Stimulated activated CD4-positive, alpha-beta T cell treated with anti-CD3 and anti-CD28 coated beads, Interleukin-15, amount 100 ng/mL, for 48 hours (primary cell): Measurements from ENCODE around the gene ZNF117.
"Not testable (repeated sequence)": the region's sequence is repeated elsewhere in the genome, so short reads cannot be mapped to it uniquely, and the experiment has no call there.

Source experiments
- DNase-seq, 2 donors: peaks; one replicate each; pipeline ENCODE4 v3.0.0-alpha.2; 2020; ENCODE audit warnings: low read depth in 2 of 2

ZNF117 gene

DNA sequence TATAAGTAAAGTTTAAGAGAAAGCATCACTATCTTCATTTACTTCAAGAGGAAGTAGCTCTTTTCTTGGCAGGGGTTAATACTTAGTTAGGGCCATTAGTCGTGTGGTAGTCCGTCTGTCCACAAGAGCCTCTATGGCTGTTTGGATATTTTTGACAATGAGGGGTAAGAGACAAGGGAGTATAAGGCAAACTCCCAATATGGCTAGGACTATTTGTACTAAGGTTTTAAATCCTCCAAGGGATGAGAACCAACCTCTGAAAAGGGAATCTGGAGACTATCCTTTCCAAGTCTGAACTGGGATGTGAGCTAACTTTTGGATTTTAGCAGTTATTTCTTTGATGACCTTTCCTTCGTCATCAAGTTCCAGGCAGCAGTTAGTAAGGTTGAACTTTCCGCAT, at the start of gene ZNF117:
ZNF117 (minus strand) TSS at position 101 of the 400 bp plus-strand sequence.
- no peak for DNase-seq

DNA sequence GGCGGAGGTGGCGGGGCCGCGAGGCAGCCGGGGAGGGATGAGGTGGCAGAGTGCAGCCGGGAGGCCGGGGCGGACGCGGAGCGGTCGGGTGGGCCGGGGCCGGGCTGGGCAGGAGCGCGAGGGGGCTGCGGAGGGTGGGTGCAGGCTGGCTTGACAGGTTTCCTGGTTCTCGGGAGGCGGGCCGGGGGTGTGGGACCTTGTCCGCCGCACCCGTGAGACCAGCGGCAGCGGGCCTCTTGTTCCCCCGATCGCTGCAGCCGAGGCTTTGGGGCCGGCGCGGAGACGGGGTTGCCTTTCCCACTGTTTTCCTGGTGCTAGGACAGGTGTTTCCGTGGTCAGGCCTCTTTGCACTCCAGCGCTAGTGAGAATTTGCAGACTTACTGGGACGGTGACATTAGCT, 47.9 kb upstream of the ZNF117 start:
- DNase-seq = peak in 1 of 2 donors; percentile 4

DNA sequence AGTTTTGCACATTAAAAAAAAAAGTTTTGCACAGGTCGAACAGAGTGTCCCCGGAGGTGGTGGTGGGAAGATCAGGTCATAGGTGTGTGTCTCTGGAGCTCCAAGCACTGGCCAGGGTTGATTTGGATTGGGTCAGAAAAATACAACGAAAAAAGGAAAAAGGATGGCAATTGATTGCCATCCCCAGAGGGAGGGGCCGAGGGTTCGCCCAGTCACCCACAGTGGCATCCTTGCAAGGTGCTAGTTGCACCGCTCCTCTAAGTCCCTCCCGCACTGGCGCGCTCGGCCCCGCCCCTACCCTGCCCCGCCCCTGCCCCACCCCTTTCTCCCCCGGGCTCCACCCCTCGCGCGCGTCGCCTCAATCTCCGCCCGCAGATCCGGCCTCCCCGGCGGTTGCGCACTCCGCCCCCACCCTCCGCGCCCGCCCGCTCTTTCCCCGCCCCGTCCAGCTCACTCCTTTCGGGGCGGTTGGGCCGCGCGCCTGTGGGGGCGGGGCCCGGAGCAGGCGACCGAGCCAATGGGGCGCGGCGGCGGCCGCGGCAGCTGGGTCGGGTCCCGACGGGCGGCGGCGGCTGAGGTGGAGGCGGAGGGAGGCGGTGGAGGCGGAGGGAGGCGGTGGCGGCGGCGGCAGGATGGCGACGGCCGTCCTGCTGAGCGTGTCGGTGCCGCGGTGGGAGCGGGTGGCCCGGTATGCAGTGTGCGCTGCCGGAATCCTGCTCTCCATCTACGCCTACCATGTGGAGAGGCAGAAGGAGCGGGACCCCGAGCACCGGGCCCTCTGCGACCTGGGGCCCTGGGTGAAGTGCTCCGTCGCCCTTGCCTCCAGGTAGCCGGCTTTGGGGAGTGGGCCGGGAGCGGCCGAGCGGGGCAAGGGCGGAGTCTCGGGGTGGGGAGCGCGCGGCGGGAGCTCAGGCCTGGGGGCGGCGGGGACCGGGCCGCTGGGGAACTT, 47.2 kb upstream of the ZNF117 start:
- peak; percentile 82 to 91 for DNase-seq

DNA sequence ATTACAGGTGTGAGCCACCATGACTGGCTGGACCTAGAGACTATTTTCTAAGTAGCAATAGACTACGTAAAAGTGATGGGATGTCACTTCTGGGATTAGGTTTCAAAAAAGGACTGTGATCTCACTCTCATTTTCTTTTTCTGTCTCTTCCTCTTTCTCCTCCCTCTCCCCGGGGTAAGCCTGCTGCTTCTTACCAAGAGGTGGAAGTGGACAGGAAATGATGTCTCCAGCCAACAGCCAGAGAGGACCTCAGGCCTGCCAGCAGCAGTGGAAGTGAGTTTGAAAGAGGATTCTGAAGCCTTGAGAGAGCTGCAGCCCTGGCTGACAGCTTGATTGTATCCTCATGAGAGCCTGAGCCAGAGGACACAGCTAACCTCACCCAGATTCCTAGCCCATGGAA, 45.7 kb upstream of the ZNF117 start:
- DNase-seq = not testable (repeated sequence)

DNA sequence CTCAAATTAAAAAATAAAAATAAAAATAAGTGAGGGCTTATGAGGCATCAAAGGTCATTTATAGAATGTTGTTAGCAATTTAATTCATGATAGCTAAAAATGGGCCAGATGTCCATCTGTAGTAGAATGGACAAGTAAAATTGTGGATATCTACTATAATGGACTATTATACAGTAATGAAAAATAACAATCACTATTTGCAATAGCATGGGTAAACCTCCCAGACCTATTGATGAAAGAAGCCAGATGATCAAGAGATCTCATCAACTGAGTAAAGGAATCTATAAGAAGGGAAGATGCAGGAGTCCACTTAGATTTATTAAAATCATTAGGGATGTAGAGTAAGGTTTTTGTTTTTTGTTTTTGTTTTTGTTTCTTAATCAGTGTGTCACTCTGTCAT, 44.6 kb upstream of the ZNF117 start:
- not testable (repeated sequence) for DNase-seq

DNA sequence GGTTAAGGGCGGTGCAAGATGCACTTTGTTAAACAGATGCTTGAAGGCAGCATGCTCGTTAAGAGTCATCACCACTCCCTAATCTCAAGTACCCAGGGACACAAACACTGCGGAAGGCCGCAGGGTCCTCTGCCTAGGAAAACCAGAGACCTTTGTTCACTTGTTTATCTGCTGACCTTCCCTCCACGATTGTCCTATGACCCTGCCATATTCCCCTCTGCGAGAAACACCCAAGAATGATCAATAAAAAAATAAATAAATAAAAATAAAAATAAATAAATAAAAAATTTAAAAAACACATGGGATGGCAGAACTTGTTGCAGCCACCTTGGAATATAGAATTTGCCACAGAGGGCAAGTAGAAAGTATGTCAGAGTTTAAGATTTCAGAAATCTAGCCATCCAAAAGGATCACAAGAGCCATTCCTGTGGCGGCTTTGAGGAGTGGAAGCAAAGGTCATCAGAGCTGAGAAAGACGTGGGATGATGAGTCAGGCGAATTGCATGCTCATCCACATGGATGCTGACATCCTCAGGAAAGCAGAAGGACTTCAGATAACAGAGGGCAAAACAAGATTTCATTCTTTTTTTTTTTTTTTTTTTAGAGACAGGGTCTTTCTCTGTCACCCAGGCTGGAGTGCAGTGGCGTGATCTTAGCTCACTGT, 43.4 kb upstream of the ZNF117 start:
- not testable (repeated sequence) for DNase-seq

DNA sequence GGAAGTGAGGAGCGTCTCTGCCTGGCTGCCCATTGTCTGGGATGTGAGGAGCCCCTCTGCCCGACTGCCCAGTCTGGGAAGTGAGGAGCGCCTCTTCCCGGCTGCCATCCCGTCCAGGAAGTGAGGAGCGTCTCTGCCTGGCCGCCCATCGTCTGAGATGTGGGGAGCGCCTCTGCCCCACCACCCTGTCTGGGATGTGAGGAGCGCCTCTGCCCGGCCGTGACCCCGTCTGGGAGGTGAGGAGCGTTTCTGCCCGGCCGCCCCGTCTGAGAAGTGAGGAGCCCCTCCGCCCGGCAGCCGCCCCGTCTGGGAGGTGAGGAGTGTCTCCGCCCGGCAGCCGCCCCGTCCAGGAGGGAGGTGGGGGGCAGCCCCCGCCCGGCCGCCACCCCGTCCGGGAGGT, 42.6 kb upstream of the ZNF117 start:
- not testable (repeated sequence) for DNase-seq

DNA sequence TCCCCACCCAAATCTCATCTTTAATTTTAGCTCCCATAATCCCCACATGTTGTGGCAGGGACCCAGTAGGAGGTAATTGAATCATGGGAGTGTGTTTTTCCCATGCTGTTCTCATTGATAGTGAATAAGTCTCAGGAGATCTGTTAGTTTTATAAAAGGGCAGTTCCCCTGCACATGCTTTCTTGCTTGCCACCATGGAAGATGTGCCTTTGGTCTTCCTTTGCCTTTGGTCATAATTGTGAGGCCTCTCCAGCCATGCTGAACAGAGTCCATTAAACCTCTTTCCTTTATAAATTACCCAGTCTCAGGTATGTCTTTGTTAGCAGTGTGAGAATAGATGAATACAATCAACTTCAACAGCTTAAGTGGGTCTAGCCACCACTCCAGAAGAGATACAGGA, 34.2 kb upstream of the ZNF117 start:
- not testable (repeated sequence) for DNase-seq

DNA sequence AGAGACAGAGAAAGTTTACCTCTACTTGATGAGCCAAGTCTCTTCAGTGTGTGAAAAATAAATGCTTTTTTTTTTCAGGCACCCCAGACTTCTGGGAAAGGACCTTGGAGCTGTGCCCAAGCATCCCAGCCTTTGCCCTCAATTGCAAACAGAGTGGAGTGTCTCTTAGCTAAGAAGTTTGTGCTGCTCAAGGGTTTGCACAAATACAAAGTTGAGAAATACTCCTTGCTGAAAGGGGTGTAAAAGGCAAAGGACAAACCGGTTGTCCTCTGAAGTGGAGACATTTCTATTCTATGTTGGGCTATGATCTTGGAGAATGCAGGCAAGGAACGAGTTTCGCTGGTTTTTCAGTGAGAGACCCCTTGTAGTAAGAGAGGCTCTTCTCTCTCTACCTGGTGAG, 30.1 kb upstream of the ZNF117 start:
- DNase-seq = not testable (repeated sequence)

DNA sequence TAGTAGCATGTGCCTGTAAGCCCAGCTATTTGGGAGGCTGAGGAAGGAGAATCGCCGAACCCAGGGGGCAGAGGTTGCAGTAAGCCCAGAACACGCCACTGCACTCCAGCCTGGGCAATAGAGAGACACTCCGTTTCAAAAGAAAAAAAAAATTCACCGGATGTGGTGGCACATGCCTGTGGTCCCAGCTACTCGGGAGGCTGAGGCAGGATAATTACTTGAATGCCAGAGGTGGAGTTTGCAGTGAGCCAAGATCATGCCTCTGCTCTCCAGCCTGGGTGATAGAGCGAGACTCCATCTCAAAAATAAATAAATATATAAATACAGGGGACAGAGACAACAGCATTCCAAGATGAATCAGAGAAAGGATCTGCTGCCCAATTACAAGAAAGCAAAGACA, 19.0 kb upstream of the ZNF117 start:
- not testable (repeated sequence) for DNase-seq

DNA sequence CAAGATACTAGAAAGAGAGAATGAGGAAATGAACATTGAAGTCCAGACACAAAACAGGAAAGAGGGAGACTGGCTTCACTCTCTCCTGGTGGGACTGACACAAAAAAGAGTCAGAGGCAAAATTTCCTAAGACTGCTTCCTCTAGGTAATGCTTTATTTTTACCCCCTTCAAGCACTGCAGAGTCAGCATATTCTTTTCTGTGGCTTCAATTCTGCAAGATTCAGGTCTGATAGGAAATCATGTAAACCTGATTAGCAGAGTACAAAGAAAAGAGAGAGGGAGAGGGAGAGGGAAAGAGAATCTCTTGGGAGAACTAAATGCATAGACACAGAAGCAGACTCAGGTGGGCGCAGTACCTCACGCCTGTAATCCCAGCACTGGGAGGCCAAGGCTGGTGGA, 18.6 kb upstream of the ZNF117 start:
- DNase-seq = not testable (repeated sequence)

DNA sequence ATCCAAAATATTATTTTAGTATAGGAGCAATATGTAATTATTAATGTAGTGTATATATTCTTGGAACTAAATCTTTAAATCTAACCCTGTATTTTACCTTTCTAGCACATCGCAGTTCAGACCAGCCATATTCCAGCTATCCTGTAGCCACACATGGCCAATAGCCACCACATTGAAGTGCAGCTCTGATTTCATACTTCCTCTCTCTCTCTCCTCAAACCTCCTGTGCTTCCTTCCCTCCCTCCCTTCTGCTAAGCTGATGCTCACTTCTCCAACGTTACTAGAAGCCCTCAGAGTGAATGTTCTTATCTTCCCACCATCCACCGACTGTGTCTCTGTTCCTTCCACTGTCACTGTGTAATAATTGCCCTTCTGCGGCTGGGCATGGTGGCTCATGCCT, 16.2 kb upstream of the ZNF117 start:
- not testable (repeated sequence) for DNase-seq

DNA sequence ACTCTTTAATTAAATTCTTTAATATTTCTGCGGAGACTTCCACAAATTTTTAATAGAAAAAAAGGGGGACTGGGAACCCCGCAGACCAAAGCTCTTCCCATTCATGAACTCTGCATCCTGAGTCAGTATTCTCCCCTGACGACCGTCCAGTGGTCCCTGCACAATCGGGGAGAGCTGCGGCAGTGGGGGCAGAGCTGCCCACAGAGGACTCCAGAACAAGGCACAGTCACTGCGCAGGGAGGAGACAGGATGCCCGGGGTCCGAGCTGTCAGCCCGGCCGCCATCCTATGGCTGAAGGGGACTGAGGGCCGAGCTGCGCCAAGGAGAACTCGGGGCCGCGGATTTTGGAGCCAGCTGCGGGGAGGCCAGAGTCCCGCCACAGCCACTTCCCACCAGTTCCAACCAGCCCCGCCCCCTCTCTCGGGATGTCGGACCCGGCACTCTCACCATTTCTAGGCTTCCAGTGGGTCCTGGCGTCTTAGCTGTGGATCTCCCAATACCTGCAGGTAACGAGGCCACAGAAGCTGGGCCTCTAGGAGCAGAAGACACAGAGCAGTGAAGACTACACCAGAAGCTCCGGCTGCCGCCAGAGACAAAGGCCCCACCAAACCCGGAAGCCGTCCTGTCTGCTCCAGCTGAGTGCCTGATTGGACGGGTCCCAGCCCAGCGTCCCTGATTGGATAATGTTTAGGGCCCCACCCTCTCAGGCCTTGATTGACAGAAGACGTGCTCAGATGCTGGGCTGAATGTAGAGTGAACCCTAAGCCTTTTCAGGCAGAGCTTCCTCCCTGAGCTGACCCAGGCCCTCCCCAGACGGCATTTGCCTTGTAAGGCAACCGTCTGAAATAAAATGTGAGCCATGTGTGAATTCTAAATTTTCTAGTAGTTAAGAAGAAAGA, 15.5 kb upstream of the ZNF117 start, which contains the start of gene ERV3-1:
ERV3-1 (minus strand) TSS at position 594 of the 899 bp plus-strand sequence. CDS start 13,661 bp downstream, outside the sequence.
- DNase-seq = peak; percentile 87 to 89

DNA sequence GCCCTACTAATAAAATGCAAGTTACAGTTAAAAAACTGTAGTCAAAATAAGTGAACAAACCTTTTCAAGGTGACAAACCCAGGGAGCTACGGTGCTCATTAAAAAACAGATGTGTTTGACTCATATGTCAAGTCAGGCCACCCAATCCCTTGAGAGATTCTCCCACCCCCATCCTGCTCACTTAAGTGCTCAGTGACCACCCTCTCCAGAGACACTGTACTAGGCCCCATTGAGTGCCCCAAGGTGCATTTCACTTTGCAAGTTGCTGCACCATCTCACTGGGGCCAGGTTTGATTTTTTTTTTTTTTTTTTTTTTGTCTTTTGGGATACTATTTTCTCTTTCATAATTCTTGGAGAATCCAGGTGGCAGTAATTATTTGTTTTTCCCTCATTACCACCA, 13.7 kb upstream of the ZNF117 start:
- no peak for DNase-seq

DNA sequence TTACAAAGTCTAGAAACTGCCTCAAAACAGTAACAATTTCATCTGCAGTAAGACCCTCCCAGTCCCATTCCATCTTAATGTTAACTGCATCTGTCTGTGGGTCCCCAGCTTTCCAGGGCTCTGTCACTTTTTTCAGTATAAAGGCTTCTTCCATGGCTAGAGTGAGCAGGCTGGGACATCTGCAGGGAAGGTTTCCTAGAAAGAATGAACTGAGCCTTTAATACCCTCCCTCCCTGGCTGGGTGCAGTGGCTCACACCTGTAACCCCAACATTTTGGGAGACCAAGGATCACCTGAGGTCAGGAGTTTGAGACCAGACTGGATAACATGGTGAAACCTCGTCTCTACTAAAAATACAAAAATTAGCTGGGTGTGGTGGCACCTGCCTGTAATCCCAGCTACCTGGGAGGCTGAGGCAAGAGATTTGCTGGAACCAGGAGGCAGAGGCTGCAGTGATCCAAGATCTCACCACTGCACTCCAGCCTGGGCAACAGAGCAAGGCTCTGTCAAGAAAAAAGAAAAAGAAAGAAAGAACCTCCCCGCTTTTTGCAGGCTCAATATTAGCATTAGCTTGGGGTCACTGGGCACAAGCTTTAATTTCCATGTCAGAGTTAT, 12.2 kb upstream of the ZNF117 start:
- DNase-seq = no peak

DNA sequence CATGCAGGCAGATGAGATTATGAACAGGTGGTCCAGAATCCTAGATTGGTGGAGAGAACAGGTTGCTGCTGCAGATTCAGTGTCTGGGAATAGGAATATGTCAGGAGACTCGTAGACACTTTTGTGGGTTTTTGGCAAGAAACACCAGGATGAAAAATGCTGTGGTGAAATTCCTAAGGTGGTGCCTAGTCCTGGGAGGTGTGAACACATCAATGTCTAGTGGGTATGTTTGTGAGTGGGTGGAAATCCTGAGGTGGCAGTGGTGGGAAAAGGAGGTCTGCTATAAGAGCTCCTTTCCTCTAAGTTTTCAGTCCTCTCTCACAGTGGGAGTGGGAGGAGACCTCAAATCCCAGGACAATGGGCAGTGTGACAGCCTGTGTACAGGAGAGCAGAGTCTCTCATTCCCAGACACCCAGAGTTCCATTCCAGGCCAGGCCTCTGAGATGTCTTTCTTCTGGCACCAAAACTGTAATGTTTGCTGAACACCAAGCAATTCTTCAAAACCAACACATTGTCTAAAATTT, 10.5 kb upstream of the ZNF117 start:
- no peak for DNase-seq

DNA sequence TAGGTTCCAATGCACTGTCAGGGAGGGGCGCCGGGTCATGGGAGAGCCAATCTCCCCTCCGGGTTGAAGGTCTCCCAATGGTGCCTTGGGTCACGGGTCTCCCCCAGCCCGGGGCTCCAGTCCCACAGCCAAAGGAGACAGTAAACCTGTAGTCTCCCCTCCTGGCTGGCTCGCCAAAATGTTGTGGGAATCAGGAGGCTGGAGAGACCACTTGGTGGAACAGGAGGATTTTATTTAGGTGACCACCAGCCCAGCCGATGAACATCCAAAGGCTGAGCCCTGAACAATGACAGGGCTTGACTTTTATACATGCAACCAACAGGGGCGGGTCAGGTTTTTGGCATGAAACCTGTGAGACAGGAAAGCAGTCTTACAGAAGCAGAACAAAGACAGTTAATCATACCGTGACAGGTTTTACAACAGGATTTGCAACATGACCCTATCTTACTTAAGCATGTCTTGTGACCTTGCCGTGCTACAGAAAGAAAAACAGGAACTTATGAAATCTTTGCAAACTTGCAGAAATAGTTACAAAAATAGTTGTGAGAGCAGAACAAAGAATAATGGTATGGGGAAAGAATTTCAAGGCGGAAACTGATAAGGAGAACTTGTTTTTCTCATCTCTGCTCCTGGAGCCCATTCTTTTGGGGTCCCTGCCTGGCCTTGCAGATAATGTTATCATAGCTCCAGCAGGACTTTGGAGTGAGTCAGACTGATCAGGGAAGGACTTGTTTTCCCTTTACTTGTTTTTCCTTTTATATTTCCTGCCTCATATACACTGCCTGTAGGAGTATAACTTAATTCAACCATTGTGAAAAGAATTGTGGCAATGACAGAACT, 8.5 kb upstream of the ZNF117 start:
- DNase-seq = no peak

DNA sequence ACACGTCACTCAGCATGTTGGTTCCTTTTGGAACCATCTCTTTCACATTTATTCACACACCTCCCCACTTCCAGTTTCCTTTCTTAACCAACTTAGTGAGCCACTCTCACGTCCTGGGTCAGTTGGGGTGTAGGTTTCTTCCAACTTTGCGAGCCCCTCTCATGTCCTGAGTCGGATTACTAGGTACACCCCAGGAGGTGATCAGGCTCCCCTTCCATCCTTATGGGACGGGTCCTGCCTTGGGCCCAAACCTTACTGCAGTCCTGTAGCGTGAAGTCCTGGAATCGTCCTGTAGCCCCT, 8.0 kb upstream of the ZNF117 start:
- DNase-seq = no peak

DNA sequence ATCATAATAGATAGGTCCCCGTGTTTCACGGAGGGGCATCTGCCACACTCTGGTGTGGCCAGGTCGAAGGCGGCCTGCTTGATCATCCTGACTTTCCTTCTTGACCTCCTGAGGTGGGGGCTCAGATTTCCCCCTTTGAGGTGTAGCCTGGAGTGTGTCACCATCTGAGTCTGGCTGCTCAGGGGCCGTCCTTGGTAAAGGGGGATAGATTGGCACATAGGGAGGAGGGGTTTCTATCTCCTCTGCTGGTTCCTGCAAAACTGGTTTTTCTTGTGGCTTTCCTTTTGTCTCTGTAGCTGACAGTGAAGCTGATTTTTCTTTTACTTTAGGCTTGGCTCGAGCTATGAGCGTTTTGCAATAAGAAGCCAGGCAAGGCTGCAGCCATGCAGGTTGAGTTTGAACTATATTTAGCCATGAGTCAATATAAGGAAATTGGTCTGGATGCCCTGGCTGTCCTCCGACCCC, 7.1 kb upstream of the ZNF117 start:
- no peak for DNase-seq
